HG03135 (cell line): ENCODE data around the gene RBMS1.
"Not testable (repeated sequence)": the region's sequence is repeated elsewhere in the genome, so short reads cannot be mapped to it uniquely, and the experiment has no call there.

Source experiments
- ATAC-seq: cut with Tn5 transposase; IDR thresholded peaks from one replicate; pipeline ENCODE4 v1.9.1; 2021; ENCODE audit warnings: mild to moderate bottlenecking, moderate library complexity; ENCODE audit not compliant: unreplicated experiment

The RBMS1 gene

GRCh38 chr2:160471950-160472349, 21.7 kb downstream of the RBMS1 start:
- ATAC-seq: no peak

- no peak for ATAC-seq
Measured at GRCh38 chr2:160469621-160470204, 23.9 kb downstream of the RBMS1 start.

DNA sequence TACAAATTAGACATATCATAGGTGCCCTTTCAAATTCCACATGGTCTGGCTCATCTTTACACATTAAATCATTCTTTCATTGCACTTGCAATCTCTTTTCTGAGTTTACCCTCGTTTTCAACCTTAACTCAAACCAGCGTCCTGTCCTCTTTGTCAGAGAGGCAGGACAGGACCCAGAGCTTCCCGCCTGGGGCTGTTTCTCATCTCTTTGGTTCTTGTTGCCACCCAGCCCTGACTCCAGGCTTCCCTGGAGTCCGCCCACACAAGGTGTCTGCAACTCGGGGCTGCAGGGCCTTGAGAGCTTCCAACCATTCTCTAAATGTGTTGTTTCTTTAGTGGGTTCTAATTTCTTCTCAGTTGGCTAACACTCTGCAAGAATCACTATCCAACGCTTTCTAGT, 24.4 kb downstream of the RBMS1 start:
- no peak for ATAC-seq

DNA sequence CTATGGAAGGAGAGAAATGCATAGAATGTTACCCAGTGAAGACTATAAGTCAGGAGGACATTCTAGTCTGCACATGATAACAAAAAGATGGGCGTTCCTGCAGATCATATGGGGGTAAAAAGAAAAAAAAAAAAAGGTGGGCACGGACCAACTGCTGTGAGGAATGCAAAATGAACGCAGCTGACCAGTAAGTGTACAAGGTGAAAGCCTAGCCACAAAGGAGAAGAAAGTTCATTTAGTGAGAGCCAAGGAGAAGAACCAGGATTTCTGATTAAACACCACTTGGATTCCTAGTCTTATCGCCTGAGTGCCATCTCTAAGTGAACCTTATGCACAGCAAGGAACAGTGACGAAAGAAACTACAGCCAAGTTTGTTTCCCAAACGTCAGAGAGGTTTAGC, 26.5 kb downstream of the RBMS1 start:
- ATAC-seq: no peak

DNA sequence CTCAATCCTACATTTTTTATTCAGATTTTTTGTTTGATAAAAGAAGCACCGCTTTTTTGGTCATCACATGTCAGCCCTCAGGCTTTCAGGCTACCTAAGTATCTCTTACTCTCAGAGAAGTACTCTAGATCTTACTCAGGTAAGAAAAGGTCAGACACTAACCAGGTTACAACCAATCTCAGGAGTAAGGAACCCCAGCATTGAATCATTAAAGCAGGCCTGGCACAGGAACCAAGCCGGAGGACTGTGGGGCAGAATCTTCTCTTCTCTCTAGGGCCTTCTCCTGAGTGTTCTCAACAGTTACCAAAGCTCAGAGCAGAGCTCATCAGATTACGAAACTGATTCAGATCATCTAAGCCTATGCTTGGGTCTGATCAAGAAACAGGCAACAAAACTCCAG, 28.2 kb downstream of the RBMS1 start:
- no peak for ATAC-seq

GRCh38 chr2:160465002-160465401, 28.6 kb downstream of the RBMS1 start:
- no peak for ATAC-seq

GRCh38 chr2:160464017-160464416, 29.6 kb downstream of the RBMS1 start:
- ATAC-seq: no peak

GRCh38 chr2:160463245-160463644, 30.4 kb downstream of the RBMS1 start:
- ATAC-seq: no peak

GRCh38 chr2:160460333-160460731, 33.3 kb downstream of the RBMS1 start:
- ATAC-seq: no peak

- ATAC-seq: no peak
Measured at GRCh38 chr2:160459538-160460332, 33.9 kb downstream of the RBMS1 start.

DNA sequence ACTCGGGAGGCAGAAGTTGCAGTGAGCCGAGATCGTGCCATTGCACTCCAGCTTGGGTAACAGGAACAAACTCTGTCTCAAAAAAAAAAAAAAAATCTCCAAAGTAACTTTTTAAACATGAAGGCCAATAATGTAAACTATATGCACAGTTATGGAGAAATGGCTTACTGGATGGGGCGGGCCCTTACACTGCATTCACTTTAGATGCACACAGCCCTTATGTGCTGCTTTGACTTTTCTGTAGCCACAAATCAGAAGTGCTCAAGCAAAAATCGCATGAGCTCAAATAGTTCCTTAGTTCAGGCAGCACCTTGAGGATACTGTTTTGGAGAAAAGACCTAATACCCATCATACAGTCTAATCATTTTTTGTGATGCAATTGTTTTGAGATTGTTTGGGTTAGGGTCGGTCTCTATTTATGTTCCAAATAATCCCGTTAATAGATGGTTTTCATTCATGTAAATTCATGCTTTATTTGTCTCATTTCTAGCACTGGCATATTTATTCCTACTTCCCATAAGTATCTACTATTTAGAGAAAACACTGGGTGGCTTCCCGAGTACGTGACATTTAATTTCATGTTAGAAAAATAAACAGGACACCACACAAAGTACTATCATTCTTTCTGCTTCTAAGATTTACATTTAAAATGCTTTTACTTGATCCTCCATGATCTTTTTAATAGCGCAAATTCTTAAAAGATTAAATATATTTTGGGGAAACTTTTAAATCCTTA, 34.7 kb downstream of the RBMS1 start:
- ATAC-seq: no peak

DNA sequence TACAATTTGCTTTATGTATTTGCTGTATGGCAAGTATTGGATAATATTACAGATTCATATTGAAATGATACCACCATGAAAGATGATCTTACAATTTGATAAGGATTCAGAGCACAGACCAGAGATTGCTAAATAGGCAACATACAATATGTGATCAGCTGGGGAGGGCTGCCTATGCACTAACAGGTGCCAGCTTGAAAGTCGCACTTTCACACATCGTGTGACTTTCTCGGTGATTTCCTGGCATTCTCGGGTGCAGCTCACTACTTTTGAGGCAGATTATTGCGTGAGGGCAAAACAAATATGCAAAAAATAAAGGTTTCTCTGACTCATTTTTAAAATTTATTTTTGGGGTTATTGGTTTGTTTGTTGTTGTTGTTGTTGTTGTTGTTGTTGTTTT, 36.0 kb downstream of the RBMS1 start:
- ATAC-seq: no peak

DNA sequence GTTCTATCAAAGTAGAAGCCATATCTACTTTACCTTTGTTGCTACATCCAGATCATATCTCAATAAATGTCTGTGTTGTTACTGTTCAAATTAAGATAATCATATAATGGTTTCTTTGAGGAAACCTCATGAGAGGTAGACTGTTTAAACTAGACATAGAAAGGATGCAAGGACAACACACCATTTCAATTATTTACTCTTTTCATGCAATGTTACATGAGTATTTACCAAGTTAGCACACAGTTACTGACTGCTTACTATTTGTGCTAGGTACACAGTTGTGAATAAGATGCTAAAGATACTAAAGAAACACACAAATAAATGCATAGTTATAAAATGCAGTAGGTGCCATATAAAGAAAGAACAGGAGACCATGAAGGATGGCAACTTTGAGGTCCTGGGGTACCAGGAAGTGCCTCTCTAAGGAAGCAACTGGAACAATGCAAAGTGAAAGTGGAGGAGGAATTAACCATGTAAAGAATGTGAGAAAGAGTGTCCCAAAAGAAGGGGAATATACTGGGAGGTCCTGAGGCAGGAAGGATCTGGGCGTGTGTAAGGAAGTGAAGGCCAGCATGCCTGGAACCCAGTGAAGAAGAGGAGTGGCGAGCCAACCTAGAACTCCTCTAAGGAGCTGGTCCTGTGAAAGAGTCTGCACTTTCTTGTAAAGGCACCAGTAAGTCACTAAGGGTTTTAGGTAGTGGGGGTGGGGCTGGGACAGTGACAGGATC, 39.4 kb downstream of the RBMS1 start:
- ATAC-seq: no peak

DNA sequence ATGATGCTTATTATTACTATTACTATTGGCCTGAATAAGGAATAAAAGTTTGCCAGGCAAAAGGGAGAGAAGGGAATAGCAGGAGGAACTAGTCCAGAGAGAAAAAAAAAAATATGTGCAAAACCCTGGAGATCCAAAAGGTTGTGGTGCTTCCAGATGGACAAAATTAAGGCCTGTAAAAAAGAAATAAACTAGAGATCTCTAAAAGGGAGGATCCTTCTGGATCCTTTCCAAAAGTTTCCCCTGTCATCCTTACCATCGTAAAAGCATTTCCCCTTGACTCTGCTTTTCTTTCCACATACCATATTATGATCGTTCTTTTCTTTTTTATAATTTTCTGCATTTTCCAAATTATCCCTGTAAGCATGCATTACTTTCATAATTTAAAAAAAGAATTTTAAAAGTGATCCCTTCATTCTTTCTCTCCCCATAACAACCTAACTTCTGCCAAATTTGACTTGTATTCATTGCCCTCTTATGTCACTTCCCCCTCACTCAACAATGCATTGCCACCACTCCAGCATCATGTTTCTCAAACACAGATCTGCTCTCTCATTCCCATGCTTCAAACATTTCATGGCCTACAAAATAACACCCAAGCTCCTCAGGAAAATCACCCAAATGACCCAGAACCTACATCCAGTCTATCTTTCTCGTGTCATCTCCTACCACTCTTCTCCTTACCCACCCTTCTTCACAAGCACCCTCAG, 40.3 kb downstream of the RBMS1 start:
- no peak for ATAC-seq

DNA sequence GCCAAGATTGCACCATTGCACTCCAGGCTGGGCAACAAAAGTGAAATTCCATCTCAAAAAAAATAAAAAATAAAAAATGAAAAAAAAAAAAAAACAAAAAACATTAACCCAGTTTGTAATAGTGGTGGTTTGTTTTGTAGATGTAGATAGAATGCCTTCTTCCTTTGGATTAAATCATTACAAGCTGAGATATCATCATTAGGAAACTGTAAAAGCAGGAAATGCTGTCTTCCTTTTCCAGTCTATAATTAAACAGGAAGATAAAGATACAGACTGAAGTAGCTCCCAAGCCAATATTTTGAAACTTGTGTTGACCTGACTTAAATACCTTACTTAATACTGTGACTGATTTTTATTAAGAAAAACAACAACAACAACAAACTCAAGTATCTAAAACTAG, 43.1 kb downstream of the RBMS1 start:
- no peak for ATAC-seq

DNA sequence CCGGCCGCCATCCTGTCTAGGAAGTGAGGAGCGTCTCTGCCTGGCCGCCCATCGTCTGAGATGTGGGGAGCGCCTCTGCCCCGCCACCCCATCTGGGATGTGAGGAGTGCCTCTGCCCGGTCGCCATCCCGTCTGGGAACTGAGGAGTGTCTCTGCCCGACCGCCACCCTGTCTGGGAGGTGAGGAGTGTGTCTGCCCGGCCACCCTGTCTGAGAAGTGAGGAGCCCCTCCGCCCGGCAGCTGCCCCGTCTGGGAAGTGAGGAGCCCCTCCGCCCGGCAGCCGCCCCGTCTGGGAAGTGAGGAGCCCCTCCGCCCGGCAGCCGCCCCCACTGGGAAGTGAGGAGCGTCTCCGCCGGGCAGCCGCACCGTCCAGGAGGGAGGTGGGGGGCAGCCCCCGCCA, 44.8 kb downstream of the RBMS1 start:
- not testable (repeated sequence) for ATAC-seq

- ATAC-seq: no peak
Measured at GRCh38 chr2:160445673-160446072, 47.9 kb downstream of the RBMS1 start.

- no peak for ATAC-seq
Measured at GRCh38 chr2:160442603-160443002, 51.0 kb downstream of the RBMS1 start.

- no peak for ATAC-seq
Measured at GRCh38 chr2:160440888-160441287, 52.7 kb downstream of the RBMS1 start.

- ATAC-seq: not testable (repeated sequence)
Measured at GRCh38 chr2:160439038-160439437, 54.6 kb downstream of the RBMS1 start.

DNA sequence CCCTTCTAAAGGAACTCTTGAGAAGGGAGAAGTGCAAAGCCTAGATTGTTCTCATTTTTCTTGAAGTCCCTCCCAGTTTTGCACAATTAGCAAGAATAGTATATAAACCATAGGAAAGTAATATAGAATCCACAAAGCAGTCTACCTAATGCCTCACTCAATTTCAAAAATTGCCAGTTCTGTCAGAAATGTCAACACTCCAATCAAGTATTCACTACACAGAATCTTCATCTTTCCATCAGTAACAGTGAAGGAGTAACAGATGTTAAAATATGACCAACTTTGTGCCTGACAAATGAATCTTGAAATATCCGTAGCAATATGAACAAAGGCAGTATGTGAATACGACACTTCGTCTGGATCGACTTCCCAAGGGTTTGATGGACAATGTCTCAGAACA, 56.3 kb downstream of the RBMS1 start:
- no peak for ATAC-seq
